Loucy (cell line): ENCODE results near the gene CFAP410.
A peak's percentile ranks its signal among the peaks of the same experiment; 100 is the strongest.

Source experiments
- H2AFZ ChIP-seq: fragments of 200-600 bp; sonication (generic); 2 replicates; pipeline ENCODE4 v1.6.0; 2016; ENCODE audit warnings: antibody characterized with exemption, mild to moderate bottlenecking, low read length, moderate library complexity
- H3F3A ChIP-seq: fragments of 200-600 bp; 2 replicates; pipeline ENCODE4 v1.6.0; 2016; ENCODE audit warnings: antibody characterized with exemption, low read depth, mild to moderate bottlenecking
- H3K27me3 ChIP-seq: fragments of 200-600 bp; sonication (generic); 2 replicates; pipeline ENCODE4 v1.6.1; 2014; ENCODE audit warnings: low read length, mild to moderate bottlenecking; ENCODE audit not compliant: insufficient read depth, poor library complexity, severe bottlenecking
- H3K36me3 ChIP-seq: fragments of 200-600 bp; sonication (generic); 2 replicates; pipeline ENCODE4 v1.6.1; 2016; ENCODE audit warnings: low read length; ENCODE audit not compliant: insufficient read depth
- H3K4me1 ChIP-seq: fragments of 200-600 bp; sonication (generic); 2 replicates; pipeline ENCODE4 v1.5.1; 2014; ENCODE audit warnings: low read length, mild to moderate bottlenecking; ENCODE audit not compliant: insufficient read depth, poor library complexity, severe bottlenecking
- H3K4me2 ChIP-seq: fragments of 200-600 bp; sonication (generic); 2 replicates; pipeline ENCODE4 v1.6.0; 2014; ENCODE audit warnings: antibody characterized with exemption, low read length, low read depth, mild to moderate bottlenecking; ENCODE audit not compliant: poor library complexity, severe bottlenecking
- H3K4me3 ChIP-seq: fragments of 200-600 bp; sonication (generic); 2 replicates; pipeline ENCODE4 v1.5.1; 2014; ENCODE audit warnings: low read length, mild to moderate bottlenecking, mixed read lengths; ENCODE audit not compliant: poor library complexity, severe bottlenecking
- H3K79me2 ChIP-seq: fragments of 200-600 bp; sonication (generic); 2 replicates; pipeline ENCODE4 v1.6.1; 2014; ENCODE audit warnings: low read length; ENCODE audit not compliant: insufficient read depth
- H3K9ac ChIP-seq: fragments of 200-600 bp; sonication (generic); 2 replicates; pipeline ENCODE4 v1.6.0; 2014; ENCODE audit warnings: mild to moderate bottlenecking, low read depth, low read length, moderate library complexity; ENCODE audit not compliant: poor library complexity, severe bottlenecking
- H3K9me2 ChIP-seq: fragments of 200-600 bp; sonication (generic); replicated peaks from 2 replicates; pipeline ENCODE4 v1.6.1; 2016; ENCODE audit warnings: low read depth, low read length, mixed read lengths
- H3K9me3 ChIP-seq: fragments of 200-600 bp; sonication (generic); 2 replicates; pipeline ENCODE4 v1.6.1; 2014; ENCODE audit warnings: mild to moderate bottlenecking, antibody characterized with exemption, low read length, low read depth; ENCODE audit not compliant: insufficient read depth
- H4K20me1 ChIP-seq: fragments of 200-600 bp; sonication (generic); 2 replicates; pipeline ENCODE4 v1.6.0; 2014; ENCODE audit warnings: antibody characterized with exemption, low read length, mild to moderate bottlenecking; ENCODE audit not compliant: insufficient read depth, poor library complexity, severe bottlenecking
- EZH2phosphoT487 ChIP-seq: fragments of 200-600 bp; IDR thresholded peaks from 2 replicates; pipeline ENCODE4 v1.6.1; 2018; ENCODE audit warnings: antibody characterized with exemption, mild to moderate bottlenecking, moderate library complexity, borderline replicate concordance
- TF ChIP-seq, protein P1 (sequence below): fragments of 200-600 bp; sonication (generic); conservative IDR thresholded peaks from 2 replicates; pipeline ENCODE4 v1.5.1; 2014; ENCODE audit warnings: mild to moderate bottlenecking, antibody characterized with exemption, low read length

The CFAP410 gene

DNA sequence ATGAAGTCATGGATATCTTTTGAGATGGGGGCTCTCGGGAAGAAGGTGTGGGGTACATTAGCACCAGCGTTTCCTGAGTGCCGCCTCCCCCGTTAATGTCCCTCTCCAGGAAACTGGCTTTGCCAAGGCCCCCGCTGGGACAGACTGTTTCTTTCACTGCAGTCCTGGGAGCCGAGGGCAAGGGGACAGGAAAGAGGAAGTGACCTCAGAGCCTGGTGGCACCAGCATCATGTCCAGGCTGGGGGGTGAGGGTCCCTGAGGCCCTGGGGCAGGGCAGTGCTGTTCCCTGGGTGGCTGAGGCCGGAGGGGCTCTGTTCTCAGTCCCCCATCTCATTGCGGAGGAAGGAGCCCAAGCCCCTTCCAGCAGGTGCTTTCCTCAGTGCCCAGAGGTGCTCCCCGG lies 33.5 kb downstream of the CFAP410 start:
- Histone ChIP-seq H3K9ac (peak overlapping the region; percentile 41), H4K20me1 (peaks cover 46% of the 10 kb centered on the region), H3K79me2 (peaks cover 60% of the 10 kb centered on the region), H3F3A (no peaks in the 10 kb centered on the region), H3K9me2 (no peaks in the 10 kb centered on the region), H3K4me2 (peak overlapping the region; percentile 94), H3K27me3 (no peaks in the 10 kb centered on the region), H2AFZ (no peak overlapping the region), H3K4me3 (no peak overlapping the region), H3K36me3 (peaks cover 25% of the 10 kb centered on the region; the same call in 1 of the 2 replicates), H3K4me1 (peaks cover 41% of the 10 kb centered on the region), H3K9me3 (no peaks in the 10 kb centered on the region)
- TF ChIP-seq EZH2phosphoT487 = no peak
- TF ChIP-seq, protein P1, sequence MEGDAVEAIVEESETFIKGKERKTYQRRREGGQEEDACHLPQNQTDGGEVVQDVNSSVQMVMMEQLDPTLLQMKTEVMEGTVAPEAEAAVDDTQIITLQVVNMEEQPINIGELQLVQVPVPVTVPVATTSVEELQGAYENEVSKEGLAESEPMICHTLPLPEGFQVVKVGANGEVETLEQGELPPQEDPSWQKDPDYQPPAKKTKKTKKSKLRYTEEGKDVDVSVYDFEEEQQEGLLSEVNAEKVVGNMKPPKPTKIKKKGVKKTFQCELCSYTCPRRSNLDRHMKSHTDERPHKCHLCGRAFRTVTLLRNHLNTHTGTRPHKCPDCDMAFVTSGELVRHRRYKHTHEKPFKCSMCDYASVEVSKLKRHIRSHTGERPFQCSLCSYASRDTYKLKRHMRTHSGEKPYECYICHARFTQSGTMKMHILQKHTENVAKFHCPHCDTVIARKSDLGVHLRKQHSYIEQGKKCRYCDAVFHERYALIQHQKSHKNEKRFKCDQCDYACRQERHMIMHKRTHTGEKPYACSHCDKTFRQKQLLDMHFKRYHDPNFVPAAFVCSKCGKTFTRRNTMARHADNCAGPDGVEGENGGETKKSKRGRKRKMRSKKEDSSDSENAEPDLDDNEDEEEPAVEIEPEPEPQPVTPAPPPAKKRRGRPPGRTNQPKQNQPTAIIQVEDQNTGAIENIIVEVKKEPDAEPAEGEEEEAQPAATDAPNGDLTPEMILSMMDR = no peak

DNA sequence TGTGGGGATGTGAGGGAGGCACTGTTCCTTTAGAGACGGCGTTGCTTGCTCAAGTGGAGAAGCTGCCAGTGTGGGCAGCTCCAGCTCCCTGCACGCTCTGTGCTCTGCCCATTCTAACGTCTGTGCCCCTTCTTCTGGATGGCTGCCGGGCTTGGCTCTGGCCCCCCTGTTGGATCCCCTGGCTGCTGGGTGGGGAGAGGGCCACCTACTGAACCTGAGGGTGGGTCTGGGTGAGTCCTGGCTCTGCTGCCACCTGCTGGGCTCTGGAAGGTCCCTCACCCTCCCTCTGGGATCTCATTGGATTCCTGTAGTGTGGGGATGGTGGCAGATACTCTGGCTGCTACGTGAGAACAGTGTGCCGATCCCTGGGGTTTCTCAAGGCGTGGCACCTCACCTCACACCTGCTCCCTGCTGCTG lies 34.3 kb downstream of the CFAP410 start:
- Histone ChIP-seq H3K4me2 (peak overlapping the region; percentile 94), H2AFZ (no peak overlapping the region), H3K9me2 (no peaks in the 10 kb centered on the region), H3K4me1 (peaks cover 43% of the 10 kb centered on the region), H3F3A (no peaks in the 10 kb centered on the region), H3K9me3 (no peaks in the 10 kb centered on the region), H3K4me3 (peak overlapping the region; percentile 5), H3K27me3 (no peaks in the 10 kb centered on the region), H3K79me2 (peaks cover 66% of the 10 kb centered on the region), H4K20me1 (peaks cover 47% of the 10 kb centered on the region), H3K9ac (peak overlapping the region; percentile 41), H3K36me3 (peaks cover 18% of the 10 kb centered on the region; the same call in 1 of the 2 replicates)
- TF ChIP-seq EZH2phosphoT487 = no peak
- TF ChIP-seq, protein P1 = peak; percentile 78

DNA sequence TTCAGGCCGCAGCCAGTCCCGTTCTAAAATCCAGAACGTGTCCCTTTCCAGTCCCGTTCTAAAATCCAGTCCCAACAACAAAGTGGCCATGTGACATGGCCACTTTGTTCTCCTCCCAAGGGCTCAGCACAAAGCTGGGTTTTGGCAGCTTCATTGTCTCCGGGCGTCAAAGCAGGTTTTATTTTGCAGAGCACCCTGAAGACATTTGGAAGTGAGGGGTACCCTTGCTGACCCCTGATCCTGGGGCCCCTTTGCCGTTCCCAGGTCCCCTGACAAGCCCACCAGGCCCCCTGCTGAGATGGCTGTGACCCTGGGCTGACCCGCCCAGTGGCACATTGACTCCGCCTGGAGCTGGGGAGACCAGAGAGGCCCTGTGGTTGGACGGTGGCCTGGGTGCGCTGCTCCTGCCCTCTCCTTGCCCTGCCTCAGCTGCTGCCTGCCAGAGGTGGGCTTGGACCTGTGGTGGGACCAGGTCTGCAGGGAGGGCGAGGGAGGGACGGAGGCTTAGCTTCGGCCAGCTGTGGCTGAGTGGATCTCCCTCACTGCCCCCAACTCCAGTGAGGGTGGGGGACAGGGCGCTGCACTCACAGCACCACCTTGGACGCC lies 35.1 kb downstream of the CFAP410 start:
- H3K4me1 ChIP-seq = peaks cover 48% of the 10 kb centered on the region
- peaks cover 16% of the 10 kb centered on the region; the same call in 1 of the 2 replicates for H3K36me3 ChIP-seq
- H3K27me3 ChIP-seq = no peaks in the 10 kb centered on the region
- peaks cover 47% of the 10 kb centered on the region for H4K20me1 ChIP-seq
- no peaks in the 10 kb centered on the region for H3K9me2 ChIP-seq
- peak overlapping the region; percentile 41 for H3K9ac ChIP-seq
- no peaks in the 10 kb centered on the region for H3K9me3 ChIP-seq
- peaks cover 66% of the 10 kb centered on the region for H3K79me2 ChIP-seq
- no peaks in the 10 kb centered on the region for H3F3A ChIP-seq
- no peak overlapping the region for H2AFZ ChIP-seq
- peak overlapping the region; percentile 5 for H3K4me3 ChIP-seq
- TF ChIP-seq EZH2phosphoT487 = no peak
- TF ChIP-seq, protein P1 = no peak
- peak overlapping the region; percentile 94 for H3K4me2 ChIP-seq
